HG03571 (cell line): ENCODE measurements around the gene OR11H12.
"Not testable (repeated sequence)": the region's sequence is repeated elsewhere in the genome, so short reads cannot be mapped to it uniquely, and the experiment has no call there.

Experiments used
- ATAC-seq: cut with Tn5 transposase; IDR thresholded peaks from one replicate; pipeline ENCODE4 v1.9.1; 2021; ENCODE audit not compliant: unreplicated experiment

The OR11H12 gene

DNA sequence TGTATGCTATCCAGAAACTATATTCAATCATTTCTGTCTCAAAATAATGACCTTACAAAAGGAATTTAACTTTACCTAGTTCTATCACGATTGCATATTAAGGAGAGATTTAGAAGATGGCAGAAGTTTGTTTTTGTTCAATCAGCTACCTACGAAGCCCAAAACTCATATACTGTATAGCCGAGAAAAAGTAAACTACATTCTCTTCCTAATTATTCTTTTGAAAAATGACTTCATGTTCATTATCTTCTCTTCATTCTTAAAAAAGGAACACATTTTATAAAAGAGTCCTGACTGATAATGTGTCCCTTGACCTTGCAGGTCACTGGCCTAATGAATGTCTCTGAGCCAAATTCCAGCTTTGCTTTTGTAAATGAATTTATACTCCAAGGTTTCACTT is at the start of gene OR11H12:
Gene OR11H12 (plus strand): TSS at position 301 of the 400 bp plus-strand sequence. CDS start 0 bp downstream, at position 301.
- not testable (repeated sequence) for ATAC-seq

DNA sequence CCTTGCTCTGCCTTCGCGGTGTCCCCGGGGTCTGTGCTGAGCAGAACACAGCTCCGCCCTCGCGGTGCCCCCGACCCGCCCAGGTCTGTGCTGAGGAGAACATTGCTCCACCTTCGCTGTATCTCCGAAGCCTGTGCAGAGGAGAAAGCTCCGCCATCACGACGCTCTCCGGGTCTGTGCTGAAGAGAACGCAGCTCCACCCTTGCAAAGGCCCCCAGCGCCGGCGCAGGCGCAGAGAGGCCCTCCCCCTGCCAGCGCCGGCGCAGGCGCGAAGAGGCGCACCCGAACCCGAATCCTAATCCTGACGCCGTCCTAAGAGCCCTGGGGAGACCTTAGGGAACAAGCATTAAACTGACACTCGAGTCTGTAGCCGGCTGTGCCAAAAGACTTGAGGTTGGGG is 18.0 kb upstream of the OR11H12 start:
- not testable (repeated sequence) for ATAC-seq

- not testable (repeated sequence) for ATAC-seq
Observed at GRCh38 chr14:18626610-18627213, 25.8 kb downstream of the OR11H12 start.

DNA sequence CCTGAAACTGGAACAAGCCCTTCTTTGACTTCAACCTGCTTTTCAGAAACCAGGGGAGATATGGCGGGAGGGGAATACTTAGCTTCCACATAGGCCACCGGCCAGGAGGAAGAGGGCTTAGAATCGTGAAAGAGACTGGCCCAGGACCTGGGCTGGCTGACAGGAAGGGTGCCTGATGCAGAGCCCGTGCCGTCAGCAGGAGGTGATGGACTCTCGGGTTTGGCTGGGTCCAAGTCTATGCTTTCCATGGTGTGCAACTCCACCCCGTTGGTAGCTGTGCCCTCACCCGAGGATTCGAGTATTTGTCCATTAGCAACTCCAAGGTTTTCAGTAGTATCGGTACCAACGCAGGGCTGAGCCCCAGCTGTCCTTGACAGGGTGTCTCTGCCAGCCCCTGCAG is 35.1 kb downstream of the OR11H12 start:
- not testable (repeated sequence) for ATAC-seq

DNA sequence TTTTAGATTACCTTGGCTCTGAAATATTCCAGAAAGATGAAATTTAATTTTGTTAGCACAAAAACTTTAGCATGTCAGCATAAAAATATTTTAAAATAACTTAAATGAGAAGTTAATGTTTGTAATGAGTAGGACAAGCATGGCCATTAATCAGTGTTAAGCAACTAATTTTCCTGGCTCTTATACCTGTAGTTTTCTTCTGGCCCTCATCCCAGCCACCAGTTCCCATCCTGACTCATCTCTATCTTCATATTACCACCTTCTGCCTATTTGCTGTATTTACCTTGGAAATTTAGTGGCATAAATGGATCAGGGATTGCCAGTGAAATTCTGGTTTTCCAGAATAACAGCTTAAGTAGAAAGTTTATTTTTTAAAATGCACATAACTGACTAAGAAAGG is 37.1 kb downstream of the OR11H12 start:
- ATAC-seq = not testable (repeated sequence)

GRCh38 chr14:18638785-18639184 is 37.9 kb downstream of the OR11H12 start:
- ATAC-seq = not testable (repeated sequence)

DNA sequence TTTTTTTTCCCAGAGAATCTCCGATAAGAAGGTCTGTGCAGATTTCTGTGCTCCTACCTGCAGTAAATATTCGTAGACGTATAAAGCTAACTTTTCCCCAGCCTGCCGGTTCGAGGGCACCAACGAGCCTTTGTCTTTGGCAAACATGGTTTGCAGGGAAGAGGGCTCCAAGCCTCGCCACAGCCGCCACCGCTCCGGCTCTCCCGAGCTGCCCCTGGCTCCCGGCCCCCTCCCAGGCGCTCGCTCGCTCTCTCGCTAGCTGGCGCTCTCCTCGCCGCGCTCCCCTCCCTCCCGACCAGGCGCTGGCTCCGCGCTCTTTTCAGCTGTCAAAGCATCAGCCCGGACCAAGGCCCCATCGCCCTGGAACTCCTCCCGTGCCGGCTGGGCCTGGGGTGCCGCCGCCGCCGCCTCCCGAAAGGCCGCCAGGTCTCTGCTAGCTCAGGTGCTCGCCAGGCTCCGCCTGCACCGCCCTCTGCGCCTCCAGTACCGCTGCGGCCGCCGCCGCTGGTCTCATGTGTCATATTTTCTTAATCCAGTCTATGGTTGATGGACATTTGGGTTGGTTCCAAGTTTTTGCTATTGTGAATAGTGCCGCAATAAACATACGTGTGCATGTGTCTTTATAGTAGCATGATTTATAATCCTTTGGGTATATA is 45.3 kb downstream of the OR11H12 start:
- ATAC-seq = not testable (repeated sequence)
